A673 (cell line): ENCODE results near the gene CENPO. TPM values are rescaled to one million over a fixed set of nuclear protein-coding genes. Genes with fewer than 3 reads are reported as not detected.

Source experiments
- BruUV-seq: library from RNA; stranded (reverse); fragments of 400-500 nt; replicated peaks from 2 replicates; lab custom pipeline; 2021; lab: Mats Ljungman, UMichigan
- CTCF ChIA-PET: fragments of 300-600 bp; sonication (Branson Sonifier 250); formaldehyde crosslinking; loops from one replicate; lab custom pipeline; 2022; ENCODE audit warnings: antibody characterized with exemption; lab: Charles Lee
- POLR2A ChIA-PET: fragments of 300-600 bp; sonication (Branson Sonifier 250); formaldehyde crosslinking; loops from one replicate; lab custom pipeline; 2022; ENCODE audit warnings: antibody characterized with exemption; ENCODE audit not compliant: low non-redundant PET; lab: Charles Lee
- DNase-seq: peaks from one replicate; pipeline ENCODE4 v3.0.0-alpha.2; 2015; ENCODE audit warnings: low spot score
- H3K27ac ChIP-seq: fragments of 200-600 bp; sonication (generic); 2 replicates; pipeline ENCODE4 v1.5.1; 2016; ENCODE audit warnings: mixed run types, low read depth, mild to moderate bottlenecking, mixed read lengths, antibody characterized with exemption, low read length; ENCODE audit not compliant: poor library complexity, severe bottlenecking
- H3K27me3 ChIP-seq: fragments of 200-600 bp; sonication (generic); replicated peaks from 2 replicates; pipeline ENCODE4 v1.6.1; 2017; ENCODE audit warnings: mixed run types, low read depth, mild to moderate bottlenecking, mixed read lengths, antibody characterized with exemption, low read length; ENCODE audit not compliant: insufficient read depth, poor library complexity
- H3K36me3 ChIP-seq: fragments of 200-600 bp; sonication (generic); 2 replicates; pipeline ENCODE4 v1.6.1; 2016; ENCODE audit warnings: mixed run types, mild to moderate bottlenecking, mixed read lengths, antibody characterized with exemption, low read length; ENCODE audit not compliant: insufficient read depth, poor library complexity, severe bottlenecking
- H3K4me1 ChIP-seq: fragments of 200-600 bp; sonication (generic); 2 replicates; pipeline ENCODE4 v1.6.1; 2017; ENCODE audit warnings: mixed run types, mild to moderate bottlenecking, mixed read lengths, antibody characterized with exemption, low read length; ENCODE audit not compliant: insufficient read depth, poor library complexity, severe bottlenecking
- H3K4me3 ChIP-seq: fragments of 200-600 bp; sonication (generic); 2 replicates; pipeline ENCODE4 v1.5.1; 2016; ENCODE audit warnings: low read depth, mixed run types, mild to moderate bottlenecking, mixed read lengths, low read length; ENCODE audit not compliant: poor library complexity, severe bottlenecking
- H3K9me3 ChIP-seq: fragments of 200-600 bp; sonication (generic); 2 replicates; pipeline ENCODE4 v1.6.1; 2016; ENCODE audit warnings: mixed run types, low read depth, mild to moderate bottlenecking, mixed read lengths, antibody characterized with exemption, low read length; ENCODE audit not compliant: poor library complexity, severe bottlenecking
- EZH2 ChIP-seq: fragments of 200-600 bp; sonication (generic); IDR thresholded peaks from 2 replicates; pipeline ENCODE4 v1.6.1; 2017; ENCODE audit warnings: borderline replicate concordance, low read depth, mild to moderate bottlenecking, mixed read lengths, antibody characterized with exemption, low read length; ENCODE audit not compliant: poor library complexity, severe bottlenecking
- intact Hi-C: fragments of 100-400 bp; cut with micrococcal nuclease; formaldehyde crosslinking; loops from one replicate; pipeline ENCODE4 v1.10.0; 2022; ENCODE audit not compliant: unreplicated experiment
- total RNA-seq: library from RNA; stranded (reverse); gene quantifications from 2 replicates; pipeline ENCODE4 v1.2.3, GENCODE V29; 2021
- TF ChIP-seq, protein P1 (sequence below): fragments of 300-800, 200-600 bp; sonication (generic); conservative IDR thresholded peaks from 2 replicates; pipeline ENCODE4 v1.5.1; 2017; ENCODE audit warnings: low read depth, mild to moderate bottlenecking, antibody characterized with exemption, low read length, moderate library complexity, mixed read lengths

The CENPO gene
- total RNA-seq, 1 experiment from 2014 or later = 69.4 TPM

DNA sequence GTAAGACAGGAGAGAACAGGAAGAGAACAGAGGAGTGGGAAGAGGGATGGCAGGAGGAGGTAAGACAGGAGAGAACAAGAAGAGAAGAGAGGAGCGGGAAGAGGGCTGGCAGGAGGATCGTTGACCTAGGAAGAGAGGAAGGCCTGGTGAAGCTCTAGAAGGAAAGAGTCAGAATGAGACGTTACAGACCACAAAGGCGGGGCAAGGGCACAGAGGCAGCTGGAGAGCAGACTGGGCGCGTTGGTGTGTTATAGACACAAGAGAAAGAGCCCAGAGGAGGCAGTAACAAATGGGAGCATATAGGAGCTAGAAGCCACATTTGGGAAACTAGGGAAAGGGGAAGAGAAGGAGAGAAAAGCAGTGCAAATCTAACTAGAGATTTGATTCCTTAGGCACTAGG lies 26.6 kb upstream of the CENPO start:
- ChIA-PET POLR2A (no interaction called here), CTCF (no interaction called here)
- Histone ChIP-seq H3K4me3 (no peak overlapping the region), H3K27me3 (no peaks in the 10 kb centered on the region), H3K27ac (no peak overlapping the region), H3K36me3 (peaks cover 17% of the 10 kb centered on the region), H3K4me1 (no peaks in the 10 kb centered on the region), H3K9me3 (no peaks in the 10 kb centered on the region)
- BruUV-seq = no TSS peak
- intact Hi-C loops = no loop called here
- DNase-seq = no peak
- TF ChIP-seq, protein P1, sequence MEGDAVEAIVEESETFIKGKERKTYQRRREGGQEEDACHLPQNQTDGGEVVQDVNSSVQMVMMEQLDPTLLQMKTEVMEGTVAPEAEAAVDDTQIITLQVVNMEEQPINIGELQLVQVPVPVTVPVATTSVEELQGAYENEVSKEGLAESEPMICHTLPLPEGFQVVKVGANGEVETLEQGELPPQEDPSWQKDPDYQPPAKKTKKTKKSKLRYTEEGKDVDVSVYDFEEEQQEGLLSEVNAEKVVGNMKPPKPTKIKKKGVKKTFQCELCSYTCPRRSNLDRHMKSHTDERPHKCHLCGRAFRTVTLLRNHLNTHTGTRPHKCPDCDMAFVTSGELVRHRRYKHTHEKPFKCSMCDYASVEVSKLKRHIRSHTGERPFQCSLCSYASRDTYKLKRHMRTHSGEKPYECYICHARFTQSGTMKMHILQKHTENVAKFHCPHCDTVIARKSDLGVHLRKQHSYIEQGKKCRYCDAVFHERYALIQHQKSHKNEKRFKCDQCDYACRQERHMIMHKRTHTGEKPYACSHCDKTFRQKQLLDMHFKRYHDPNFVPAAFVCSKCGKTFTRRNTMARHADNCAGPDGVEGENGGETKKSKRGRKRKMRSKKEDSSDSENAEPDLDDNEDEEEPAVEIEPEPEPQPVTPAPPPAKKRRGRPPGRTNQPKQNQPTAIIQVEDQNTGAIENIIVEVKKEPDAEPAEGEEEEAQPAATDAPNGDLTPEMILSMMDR = no peak
- TF ChIP-seq EZH2 = no peak

DNA sequence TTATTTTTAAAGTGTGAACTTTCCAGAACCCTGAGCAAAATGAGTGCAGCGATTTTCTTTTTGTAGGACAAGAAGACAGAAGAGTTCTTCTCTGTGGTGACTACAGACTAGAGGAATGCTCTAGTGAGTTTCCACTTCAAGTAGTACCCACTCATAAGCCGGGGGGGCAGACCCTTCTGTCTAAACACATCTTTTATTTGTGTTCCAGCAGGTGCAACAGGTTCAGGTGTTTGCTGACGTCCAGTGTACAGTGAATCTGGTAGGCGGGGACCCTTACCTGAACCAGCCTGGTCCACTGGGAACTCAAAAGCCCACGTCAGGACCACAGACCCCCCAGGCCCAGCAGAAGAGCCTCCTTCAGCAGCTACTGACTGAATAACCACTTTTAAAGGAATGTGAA lies 25.2 kb upstream of the CENPO start:
- ChIA-PET POLR2A (no interaction called here), CTCF (no interaction called here)
- H3K4me3 ChIP-seq = no peak overlapping the region
- DNase-seq = no peak
- intact Hi-C loops = no loop called here
- peaks cover 10% of the 10 kb centered on the region for H3K36me3 ChIP-seq
- H3K9me3 ChIP-seq = no peaks in the 10 kb centered on the region
- TF ChIP-seq, protein P1 = no peak
- TF ChIP-seq EZH2 = no peak
- BruUV-seq = no TSS peak
- H3K27ac ChIP-seq = no peak overlapping the region
- H3K4me1 ChIP-seq = no peaks in the 10 kb centered on the region
- H3K27me3 ChIP-seq = no peaks in the 10 kb centered on the region

DNA sequence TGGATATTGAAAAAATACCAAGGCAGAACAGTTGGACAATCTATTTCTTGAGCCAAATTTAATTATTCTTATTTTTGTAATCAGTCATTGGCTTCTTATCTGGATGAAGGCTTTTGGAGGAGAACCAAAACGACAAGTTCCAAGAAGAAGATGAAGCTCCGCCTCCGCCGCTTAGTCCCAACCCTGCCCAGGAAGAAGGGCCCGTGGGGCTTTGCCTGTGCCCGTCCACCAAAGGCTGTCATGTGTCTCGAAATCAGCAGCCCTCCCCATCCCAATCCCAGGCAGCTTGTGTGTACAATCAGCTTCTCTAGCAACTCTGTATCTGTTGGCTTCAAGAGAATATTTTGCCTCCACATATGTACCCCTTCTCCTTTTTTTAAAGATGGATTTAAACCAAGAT lies 24.6 kb upstream of the CENPO start:
- Histone ChIP-seq H3K27ac (no peak overlapping the region), H3K4me3 (no peak overlapping the region), H3K36me3 (peaks cover 10% of the 10 kb centered on the region), H3K4me1 (no peaks in the 10 kb centered on the region), H3K27me3 (no peaks in the 10 kb centered on the region), H3K9me3 (no peaks in the 10 kb centered on the region)
- TF ChIP-seq EZH2 = no peak
- TF ChIP-seq, protein P1 = no peak
- CTCF ChIA-PET = no interaction called here
- POLR2A ChIA-PET = no interaction called here
- BruUV-seq = TSS peak; percentile 30
- no peak for DNase-seq
- intact Hi-C loops = no loop called here
